Neural progenitor cell (in vitro differentiated cells): ENCODE measurements around the gene IQGAP1. TPM values are rescaled to one million over a fixed set of nuclear protein-coding genes. Genes with fewer than 3 reads are reported as not detected.

Source experiments
- DNase-seq: peaks from one replicate; pipeline ENCODE4 v3.0.0-alpha.2; 2016; ENCODE audit warnings: low spot score
- H2AFZ ChIP-seq: fragments of 200-600 bp; sonication (generic); replicated peaks from 2 replicates; pipeline ENCODE4 v1.6.1; 2016; ENCODE audit warnings: antibody characterized with exemption
- H3F3A ChIP-seq: fragments of 200-600 bp; sonication (generic); 2 replicates; pipeline ENCODE4 v1.6.1; 2016; ENCODE audit warnings: antibody characterized with exemption, low read depth
- H3K27ac ChIP-seq: fragments of 200-600 bp; sonication (generic); 2 replicates; pipeline ENCODE4 v1.5.1; 2016; ENCODE audit warnings: mild to moderate bottlenecking
- H3K27me3 ChIP-seq: fragments of 200-600 bp; sonication (generic); 2 replicates; pipeline ENCODE4 v1.6.1; 2016; ENCODE audit warnings: mild to moderate bottlenecking, moderate library complexity
- H3K36me3 ChIP-seq: fragments of 200-600 bp; sonication (generic); 2 replicates; pipeline ENCODE4 v1.5.1; 2016
- H3K4me1 ChIP-seq: fragments of 200-600 bp; sonication (generic); 2 replicates; pipeline ENCODE4 v1.6.1; 2016; ENCODE audit warnings: mixed run types
- H3K4me2 ChIP-seq: fragments of 200-600 bp; sonication (generic); 2 replicates; pipeline ENCODE4 v1.6.1; 2016
- H3K4me3 ChIP-seq: fragments of 200-600 bp; sonication (generic); 2 replicates; pipeline ENCODE4 v1.5.1; 2016
- H3K79me2 ChIP-seq: fragments of 200-600 bp; sonication (generic); 2 replicates; pipeline ENCODE4 v1.6.1; 2016; ENCODE audit warnings: low read depth
- H3K9ac ChIP-seq: fragments of 200-600 bp; sonication (generic); 2 replicates; pipeline ENCODE4 v1.6.1; 2016
- H3K9me3 ChIP-seq: fragments of 200-600 bp; sonication (generic); 2 replicates; pipeline ENCODE4 v1.5.1; 2016; ENCODE audit warnings: low read depth
- H4K20me1 ChIP-seq: fragments of 200-600 bp; sonication (generic); 2 replicates; pipeline ENCODE4 v1.6.1; 2016; ENCODE audit warnings: low read depth
- H3K27ac Mint-ChIP-seq: 3 replicates; pipeline ENCODE4 v1.8.0; 2021; ENCODE audit warnings: mixed read lengths
- H3K27me3 Mint-ChIP-seq: 2 replicates; pipeline ENCODE4 v1.8.0; 2022; ENCODE audit warnings: low read depth, mild to moderate bottlenecking, inconsistent platforms, moderate library complexity, mixed read lengths; ENCODE audit not compliant: insufficient read depth
- H3K36me3 Mint-ChIP-seq: 3 replicates; pipeline ENCODE4 v1.8.0; 2021; ENCODE audit warnings: mixed read lengths
- H3K4me1 Mint-ChIP-seq: 3 replicates; pipeline ENCODE4 v1.8.0; 2021; ENCODE audit warnings: mixed read lengths
- H3K4me3 Mint-ChIP-seq: 3 replicates; pipeline ENCODE4 v1.8.0; 2021; ENCODE audit warnings: mild to moderate bottlenecking, moderate library complexity, mixed read lengths
- H3K9me3 Mint-ChIP-seq: 3 replicates; pipeline ENCODE4 v1.8.0; 2020; ENCODE audit warnings: mixed read lengths
- EZH2 ChIP-seq: fragments of 200-600 bp; sonication (generic); IDR thresholded peaks from 2 replicates; pipeline ENCODE4 v1.6.1; 2017; ENCODE audit warnings: antibody characterized with exemption, mild to moderate bottlenecking, moderate library complexity
- EZH2phosphoT487 ChIP-seq: fragments of 200-600 bp; sonication (generic); IDR thresholded peaks from 2 replicates; pipeline ENCODE4 v1.6.1; 2017; ENCODE audit warnings: antibody characterized with exemption
- total RNA-seq: library from RNA; depleted of rRNA; stranded (reverse); fragments of >200 nt; gene quantifications from 2 replicates; pipeline ENCODE4 v1.2.3, GENCODE V29; 2015; ENCODE audit warnings: low replicate concordance
- TF ChIP-seq, protein P1 (sequence below): fragments of 200-600 bp; sonication (generic); IDR thresholded peaks from 2 replicates; pipeline ENCODE4 v1.5.1; 2017; ENCODE audit warnings: antibody characterized with exemption, mild to moderate bottlenecking

The IQGAP1 gene
- total RNA-seq, 1 donor from 2014 or later, result 44.8 TPM

DNA sequence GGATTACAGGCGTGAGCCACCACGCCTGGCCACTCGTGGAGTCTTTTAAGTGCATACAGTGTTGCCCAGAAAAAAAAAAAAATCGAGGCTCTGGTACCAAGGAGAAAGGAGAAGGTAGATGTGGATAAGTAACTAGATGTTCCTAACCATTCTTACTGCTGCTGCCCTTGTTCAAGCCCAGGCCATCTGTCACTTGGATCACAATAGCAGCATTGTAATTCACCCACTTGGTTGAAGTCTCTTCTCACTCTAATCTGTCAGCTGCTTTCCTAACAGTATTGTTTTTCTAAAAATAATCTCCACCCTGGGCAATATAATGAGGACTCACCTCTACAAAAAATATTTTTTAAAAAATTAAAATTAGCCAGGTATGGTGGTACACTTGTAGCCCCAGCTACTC, 83.7 kb downstream of the IQGAP1 start:
- Histone ChIP-seq H3K9ac (no peak overlapping the region), H3K27ac (no peak overlapping the region), H4K20me1 (no peaks in the 10 kb centered on the region)

DNA sequence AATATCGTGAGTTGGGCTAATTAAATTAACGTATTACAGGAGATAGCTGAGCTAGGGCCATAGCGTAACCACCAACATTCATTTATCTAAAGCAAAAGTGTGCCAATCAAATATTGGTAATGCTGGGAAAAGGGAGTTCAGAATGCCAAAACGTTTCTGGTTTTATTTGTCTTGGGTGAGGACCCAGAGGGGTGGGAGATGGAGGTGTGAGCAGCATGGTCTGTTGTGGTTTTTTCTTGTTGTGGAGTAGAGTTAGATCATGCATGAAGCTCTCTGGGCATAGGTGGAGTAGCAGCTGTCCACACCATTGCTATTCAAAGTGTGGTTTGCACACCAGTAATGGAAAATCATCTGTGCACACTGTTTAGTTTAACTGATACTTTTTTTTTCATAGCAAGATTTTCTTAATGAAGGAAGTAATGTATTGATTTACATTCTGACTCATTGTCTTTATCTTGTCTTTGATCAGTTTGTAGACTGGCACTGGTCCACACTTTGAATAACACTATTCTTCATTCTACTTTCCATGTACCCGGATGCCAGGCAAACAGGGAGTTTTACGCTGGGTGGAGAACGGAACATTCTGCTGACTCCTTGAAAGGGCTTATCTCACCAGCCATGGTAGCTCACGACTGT, 90.9 kb downstream of the IQGAP1 start:
- H3K79me2 ChIP-seq, result no peaks in the 10 kb centered on the region
- no peak for DNase-seq
- H3K27ac ChIP-seq, result no peak overlapping the region
- Mint-ChIP-seq H3K27me3 (no peaks in the 10 kb centered on the region), H3K36me3 (peaks cover 9% of the 10 kb centered on the region), H3K4me3 (no peak overlapping the region), H3K27ac (no peak overlapping the region), H3K4me1 (no peaks in the 10 kb centered on the region), H3K9me3 (no peaks in the 10 kb centered on the region)
- no peaks in the 10 kb centered on the region for H3K36me3 ChIP-seq
- H3F3A ChIP-seq, result no peaks in the 10 kb centered on the region
- H3K9me3 ChIP-seq, result no peaks in the 10 kb centered on the region
- no peak overlapping the region for H2AFZ ChIP-seq
- no peaks in the 10 kb centered on the region for H4K20me1 ChIP-seq
- no peaks in the 10 kb centered on the region for H3K4me1 ChIP-seq
- H3K4me2 ChIP-seq, result no peak overlapping the region
- no peak overlapping the region for H3K9ac ChIP-seq
- no peak overlapping the region for H3K4me3 ChIP-seq
- TF ChIP-seq, protein P1, sequence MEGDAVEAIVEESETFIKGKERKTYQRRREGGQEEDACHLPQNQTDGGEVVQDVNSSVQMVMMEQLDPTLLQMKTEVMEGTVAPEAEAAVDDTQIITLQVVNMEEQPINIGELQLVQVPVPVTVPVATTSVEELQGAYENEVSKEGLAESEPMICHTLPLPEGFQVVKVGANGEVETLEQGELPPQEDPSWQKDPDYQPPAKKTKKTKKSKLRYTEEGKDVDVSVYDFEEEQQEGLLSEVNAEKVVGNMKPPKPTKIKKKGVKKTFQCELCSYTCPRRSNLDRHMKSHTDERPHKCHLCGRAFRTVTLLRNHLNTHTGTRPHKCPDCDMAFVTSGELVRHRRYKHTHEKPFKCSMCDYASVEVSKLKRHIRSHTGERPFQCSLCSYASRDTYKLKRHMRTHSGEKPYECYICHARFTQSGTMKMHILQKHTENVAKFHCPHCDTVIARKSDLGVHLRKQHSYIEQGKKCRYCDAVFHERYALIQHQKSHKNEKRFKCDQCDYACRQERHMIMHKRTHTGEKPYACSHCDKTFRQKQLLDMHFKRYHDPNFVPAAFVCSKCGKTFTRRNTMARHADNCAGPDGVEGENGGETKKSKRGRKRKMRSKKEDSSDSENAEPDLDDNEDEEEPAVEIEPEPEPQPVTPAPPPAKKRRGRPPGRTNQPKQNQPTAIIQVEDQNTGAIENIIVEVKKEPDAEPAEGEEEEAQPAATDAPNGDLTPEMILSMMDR, result no peak
- TF ChIP-seq EZH2phosphoT487 (no peak), EZH2 (no peak)
- H3K27me3 ChIP-seq, result no peaks in the 10 kb centered on the region

More for the DNA sequence above, 83.7 kb downstream of the IQGAP1 start:
- H3K4me1 Mint-ChIP-seq, result no peaks in the 10 kb centered on the region
- DNase-seq, result no peak
- H3K9me3 Mint-ChIP-seq, result no peaks in the 10 kb centered on the region
- H2AFZ ChIP-seq, result no peak overlapping the region
- H3K36me3 ChIP-seq, result no peaks in the 10 kb centered on the region
- H3K27ac Mint-ChIP-seq, result no peak overlapping the region
- no peaks in the 10 kb centered on the region for H3K4me1 ChIP-seq
- H3K36me3 Mint-ChIP-seq, result peaks cover 5% of the 10 kb centered on the region
- no peaks in the 10 kb centered on the region for H3F3A ChIP-seq
- no peaks in the 10 kb centered on the region for H3K79me2 ChIP-seq
- H3K9me3 ChIP-seq, result no peaks in the 10 kb centered on the region
- no peaks in the 10 kb centered on the region for H3K27me3 ChIP-seq
- no peak overlapping the region for H3K4me3 Mint-ChIP-seq
- no peak overlapping the region for H3K4me2 ChIP-seq
- TF ChIP-seq, protein P1, result no peak
- no peak for TF ChIP-seq EZH2
- no peak for TF ChIP-seq EZH2phosphoT487
- no peaks in the 10 kb centered on the region for H3K27me3 Mint-ChIP-seq
- no peak overlapping the region for H3K4me3 ChIP-seq

DNA sequence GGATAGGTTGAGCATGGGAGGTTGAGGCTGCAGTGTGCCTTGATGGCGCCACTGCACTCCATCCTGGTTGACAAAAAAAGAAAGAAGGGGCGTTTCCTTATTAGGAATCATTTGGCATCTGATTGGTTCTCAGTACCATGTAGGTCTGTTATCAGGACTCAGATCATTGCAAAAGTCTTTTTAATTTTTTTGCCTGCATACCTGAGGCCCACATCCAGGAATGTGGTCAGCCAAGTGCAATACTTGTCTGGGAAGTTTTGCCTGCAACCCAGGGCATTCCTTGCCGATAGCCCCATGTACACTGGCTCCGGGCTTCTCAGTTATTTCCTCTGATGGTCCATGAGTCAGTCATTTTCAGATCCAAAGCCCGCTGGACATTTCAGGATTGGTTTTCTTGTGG, 91.6 kb downstream of the IQGAP1 start:
- H3K9ac ChIP-seq, result no peak overlapping the region
- no peaks in the 10 kb centered on the region for H3K36me3 ChIP-seq
- no peaks in the 10 kb centered on the region for H3K27me3 Mint-ChIP-seq

More for the DNA sequence above, 91.6 kb downstream of the IQGAP1 start:
- Mint-ChIP-seq H3K9me3 (no peaks in the 10 kb centered on the region), H3K4me3 (no peak overlapping the region), H3K4me1 (no peaks in the 10 kb centered on the region), H3K36me3 (peaks cover 9% of the 10 kb centered on the region), H3K27ac (no peak overlapping the region)
- Histone ChIP-seq H3F3A (no peaks in the 10 kb centered on the region), H3K79me2 (no peaks in the 10 kb centered on the region), H3K4me3 (no peak overlapping the region), H3K27me3 (no peaks in the 10 kb centered on the region), H3K9me3 (no peaks in the 10 kb centered on the region), H3K4me2 (no peak overlapping the region), H3K27ac (no peak overlapping the region), H2AFZ (no peak overlapping the region), H3K4me1 (no peaks in the 10 kb centered on the region), H4K20me1 (no peaks in the 10 kb centered on the region)
- TF ChIP-seq EZH2phosphoT487 (no peak), EZH2 (no peak)
- TF ChIP-seq, protein P1, result no peak
- no peak for DNase-seq
